Skeletal muscle tissue (tissue), 4 donors: Measurements from ENCODE around the gene OR52K1. TPM values are rescaled to one million over a fixed set of nuclear protein-coding genes. Genes with fewer than 3 reads are reported as not detected.

Experiments used
- H3K27ac ChIP-seq: one replicate; pipeline ENCODE4 v1.7.0; 2013; ENCODE audit warnings: mild to moderate bottlenecking, low read depth, low read length, inconsistent platforms
- H3K27me3 ChIP-seq, 3 donors: one replicate each; pipeline ENCODE4 v1.7.0; 2013; ENCODE audit warnings: low read length in 3 of 3; ENCODE audit not compliant: control insufficient read depth in 3 of 3, insufficient read depth in 3 of 3
- H3K36me3 ChIP-seq, 3 donors: one replicate each; pipeline ENCODE4 v1.7.0; 2013; ENCODE audit warnings: low read length in 3 of 3; ENCODE audit not compliant: control insufficient read depth in 3 of 3, insufficient read depth in 3 of 3
- H3K4me1 ChIP-seq, 3 donors: one replicate each; pipeline ENCODE4 v1.7.0; 2013; ENCODE audit warnings: low read length in 3 of 3, mild to moderate bottlenecking in 3 of 3; ENCODE audit not compliant: control insufficient read depth in 3 of 3, insufficient read depth in 3 of 3
- H3K4me3 ChIP-seq, 3 donors: one replicate each; pipeline ENCODE4 v1.7.0; 2013; ENCODE audit warnings: low read length in 3 of 3
- H3K9ac ChIP-seq, 3 donors: one replicate each; pipeline ENCODE4 v1.7.0; 2013; ENCODE audit warnings: low read length in 3 of 3, mild to moderate bottlenecking in 3 of 3, moderate library complexity in 2 of 3, low read depth in 1 of 3
- H3K9me3 ChIP-seq, 3 donors: one replicate each; pipeline ENCODE4 v1.7.0; 2013; ENCODE audit warnings: low read length in 3 of 3; ENCODE audit not compliant: control insufficient read depth in 3 of 3
- total RNA-seq: library from RNA; depleted of rRNA; stranded (reverse); fragments of >200 nt; gene quantifications from one replicate; pipeline ENCODE4 v1.2.3, GENCODE V29; 2014
- donor health status: Osteomylitis.

Gene OR52K1
- total RNA-seq, 1 donor from 2014 or later, result not detected

DNA sequence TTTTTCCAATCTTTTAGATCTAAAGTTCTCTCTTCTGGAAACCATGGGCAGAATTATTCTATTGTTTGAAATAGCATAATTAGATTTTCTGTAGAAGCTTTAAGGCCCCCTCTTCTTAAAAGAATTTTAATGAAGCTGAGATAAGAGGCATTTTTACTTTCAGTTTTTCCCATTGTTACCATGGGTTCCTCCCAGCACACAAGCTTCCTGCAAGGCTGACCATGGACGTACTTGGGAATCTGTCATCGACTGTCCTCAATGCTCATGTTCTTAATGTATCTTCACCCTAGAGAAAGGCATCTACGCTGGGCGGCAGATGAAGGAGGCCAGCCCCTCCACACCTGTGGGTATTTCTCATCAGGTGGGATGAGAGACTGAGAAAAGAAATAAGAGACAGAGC lies 22.3 kb upstream of the OR52K1 start:
- Histone ChIP-seq H3K9ac (no peak overlapping the region), H3K27ac (no peak overlapping the region), H3K36me3 (no peaks in the 10 kb centered on the region), H3K27me3 (no peaks in the 10 kb centered on the region), H3K9me3 (no peaks in the 10 kb centered on the region), H3K4me1 (no peaks in the 10 kb centered on the region), H3K4me3 (no peak overlapping the region)

DNA sequence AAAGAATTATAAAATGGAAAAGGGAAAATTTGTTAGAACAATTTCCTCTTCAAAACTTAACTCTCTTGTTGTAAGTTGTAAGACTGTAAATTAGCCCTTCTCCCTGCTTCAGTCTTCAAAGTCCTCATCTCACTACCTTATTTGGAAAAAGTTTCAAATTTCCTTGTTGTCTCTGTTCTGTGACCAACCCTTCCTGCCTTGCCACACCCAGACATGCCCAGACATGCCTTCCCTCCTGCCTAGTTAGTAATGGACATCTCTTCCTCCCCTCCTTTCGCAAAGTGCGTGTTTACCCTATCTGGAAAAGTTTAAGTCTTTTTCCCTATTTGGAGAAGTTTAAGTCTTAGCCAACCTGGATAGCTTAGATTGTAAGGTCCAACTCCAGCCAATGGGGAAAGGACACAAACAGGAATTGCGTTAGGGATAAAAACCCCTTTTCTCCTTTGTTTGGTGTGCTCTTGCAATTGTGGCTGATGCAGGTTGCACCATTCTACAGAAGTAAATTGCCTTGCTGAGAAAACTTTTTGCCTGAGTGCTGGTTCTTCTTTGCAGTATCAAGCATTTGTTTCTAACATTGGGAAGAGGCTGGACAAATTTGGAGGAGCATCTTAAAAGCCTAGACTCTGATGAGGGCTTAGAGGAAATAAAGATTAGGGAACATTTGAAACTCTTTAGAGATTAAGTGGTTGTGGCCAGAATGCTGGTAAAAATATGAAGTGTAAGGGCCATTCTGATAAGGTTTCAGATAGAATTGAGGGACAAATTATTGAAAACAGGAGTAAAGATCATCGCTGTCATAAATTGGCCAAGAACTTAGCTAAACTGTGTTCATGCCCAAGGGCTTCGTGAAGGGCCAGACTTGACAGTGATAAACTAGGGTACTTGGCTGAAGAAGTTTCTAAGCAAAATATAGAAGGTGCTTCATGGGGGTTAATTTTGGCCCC lies 18.0 kb upstream of the OR52K1 start:
- no peak overlapping the region for H3K4me3 ChIP-seq

DNA sequence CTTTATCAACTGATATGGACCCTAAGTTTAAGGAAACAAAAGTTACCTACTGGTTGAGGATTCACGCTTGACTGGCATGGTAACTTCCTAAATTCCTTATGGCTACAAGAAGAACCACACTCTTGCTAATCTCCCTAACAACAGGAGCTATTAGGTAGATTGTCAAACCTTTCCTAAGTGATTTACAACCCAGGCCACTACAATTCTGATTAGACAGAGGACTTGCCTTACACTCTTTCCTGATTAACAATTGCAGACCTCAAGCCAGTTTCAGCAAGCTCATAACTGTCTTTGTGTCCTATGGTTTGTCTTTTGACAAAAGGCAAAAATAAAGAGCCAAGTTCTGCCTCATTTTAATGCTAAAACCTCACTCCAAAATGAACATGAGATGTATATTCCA lies 17.0 kb upstream of the OR52K1 start:
- Histone ChIP-seq H3K27ac (no peak overlapping the region), H3K36me3 (no peaks in the 10 kb centered on the region), H3K27me3 (no peaks in the 10 kb centered on the region), H3K4me1 (no peaks in the 10 kb centered on the region), H3K9me3 (no peaks in the 10 kb centered on the region), H3K9ac (no peak overlapping the region), H3K4me3 (no peak overlapping the region)

More for the DNA sequence above, 18.0 kb upstream of the OR52K1 start:
- Histone ChIP-seq H3K27ac (no peak overlapping the region), H3K9me3 (no peaks in the 10 kb centered on the region), H3K4me1 (no peaks in the 10 kb centered on the region), H3K27me3 (no peaks in the 10 kb centered on the region), H3K36me3 (no peaks in the 10 kb centered on the region), H3K9ac (no peak overlapping the region)

DNA sequence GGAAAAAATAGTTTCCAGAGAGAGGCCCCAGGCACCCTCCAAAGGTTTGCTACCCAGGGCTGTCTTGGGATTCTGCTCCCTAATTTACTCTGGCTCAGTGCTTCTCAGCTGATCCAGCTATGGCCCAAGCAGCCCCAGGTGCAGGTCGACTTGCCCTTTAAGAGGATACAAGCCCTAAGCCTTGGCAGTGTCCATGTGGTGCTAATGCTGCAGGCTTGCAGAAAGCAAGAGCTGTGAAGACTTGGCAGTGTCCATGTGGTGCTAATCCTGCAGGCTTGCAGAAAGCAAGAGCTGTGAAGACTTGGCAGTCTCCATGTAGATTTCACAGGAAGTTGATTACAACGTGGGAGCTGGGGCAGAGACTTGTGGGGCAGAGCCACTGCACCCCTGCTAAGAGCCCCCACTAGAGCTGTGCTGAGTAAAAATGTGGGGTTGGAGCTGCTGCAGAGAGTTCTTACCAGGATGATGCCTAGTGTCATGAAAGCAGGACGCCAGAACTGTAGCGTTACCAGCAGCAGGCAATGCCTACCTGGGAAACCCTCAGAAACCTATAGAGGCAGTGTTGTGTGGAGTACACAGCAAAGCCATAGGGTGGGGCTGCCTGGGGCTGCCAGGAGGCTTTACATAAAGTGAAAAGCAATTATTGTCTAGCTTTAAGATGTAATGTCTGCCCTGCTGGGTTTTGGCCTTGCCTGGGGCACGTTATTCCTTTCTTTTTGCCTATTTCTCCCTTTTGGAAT lies 16.1 kb upstream of the OR52K1 start:
- H3K9ac ChIP-seq, result no peak overlapping the region
- no peaks in the 10 kb centered on the region for H3K4me1 ChIP-seq
- H3K27ac ChIP-seq, result no peak overlapping the region
- no peak overlapping the region for H3K4me3 ChIP-seq
- H3K9me3 ChIP-seq, result no peaks in the 10 kb centered on the region
- H3K36me3 ChIP-seq, result no peaks in the 10 kb centered on the region
- H3K27me3 ChIP-seq, result no peaks in the 10 kb centered on the region

DNA sequence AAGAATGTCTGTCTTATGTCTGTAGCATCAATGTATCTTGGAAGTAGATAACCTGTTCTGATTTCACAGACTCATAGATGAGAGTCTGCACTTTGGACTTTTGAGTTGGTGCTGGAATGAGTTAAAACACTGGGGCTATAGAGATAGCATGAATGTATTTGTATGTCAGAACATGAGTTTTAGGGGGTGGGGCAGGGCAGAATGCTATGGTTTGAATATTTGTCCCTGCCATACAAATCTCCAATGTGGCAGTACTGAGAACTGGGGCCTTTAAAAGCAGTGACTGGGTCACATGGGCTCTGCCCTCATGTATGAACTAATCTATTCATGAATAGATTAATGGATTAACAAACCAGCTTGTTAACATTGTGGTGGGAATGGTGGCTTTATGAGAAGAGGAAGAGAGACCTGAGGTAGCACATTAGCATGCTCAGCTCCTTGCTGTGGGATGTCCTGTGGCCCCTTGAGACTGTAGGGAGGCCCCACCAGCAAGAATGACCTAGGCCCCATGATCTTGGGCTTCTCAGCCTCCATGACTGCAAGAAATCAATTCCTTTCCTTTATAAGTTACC lies 15.5 kb upstream of the OR52K1 start:
- H3K36me3 ChIP-seq, result no peaks in the 10 kb centered on the region
- no peaks in the 10 kb centered on the region for H3K4me1 ChIP-seq
- H3K9me3 ChIP-seq, result no peaks in the 10 kb centered on the region
- no peaks in the 10 kb centered on the region for H3K27me3 ChIP-seq
- no peak overlapping the region for H3K4me3 ChIP-seq
- H3K9ac ChIP-seq, result no peak overlapping the region
- no peak overlapping the region for H3K27ac ChIP-seq

DNA sequence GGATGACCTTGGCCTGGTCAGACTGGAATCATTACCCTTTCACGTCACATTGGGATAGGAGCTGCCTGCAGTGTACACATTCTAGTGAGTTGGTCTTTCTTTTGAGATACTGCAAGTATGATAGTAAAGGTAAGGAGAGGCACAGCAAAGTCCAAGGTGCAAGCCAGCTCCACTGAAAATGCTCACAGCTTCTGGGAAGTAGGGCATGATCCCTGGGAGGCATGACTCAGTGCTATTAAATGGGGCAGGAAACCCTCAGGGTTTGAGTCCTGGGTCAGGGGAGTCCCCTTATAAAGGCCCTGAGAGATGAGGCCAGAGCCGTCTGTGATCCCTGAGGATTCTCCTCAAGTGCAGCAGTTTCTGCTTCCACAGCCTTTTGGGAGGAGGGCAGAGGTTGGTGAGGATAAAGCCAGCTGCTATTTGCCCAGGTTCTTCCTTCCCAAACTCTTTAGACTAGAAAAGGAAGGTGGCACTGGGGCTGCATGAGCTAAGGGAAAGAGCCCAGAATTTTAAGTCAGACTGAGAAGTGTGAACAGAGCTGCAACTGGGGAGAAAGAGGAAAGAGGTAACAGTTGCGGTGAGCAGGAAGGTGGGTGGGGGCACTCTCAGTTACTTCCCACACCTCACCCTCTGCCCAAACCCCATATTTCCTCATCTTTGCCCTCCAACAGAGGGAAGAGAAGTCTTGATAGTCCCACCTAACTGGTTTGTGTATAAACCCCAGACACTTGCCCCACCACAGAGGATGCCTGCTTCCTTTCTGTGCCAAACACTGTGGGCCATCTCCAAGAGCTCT lies 14.4 kb upstream of the OR52K1 start:
- no peaks in the 10 kb centered on the region for H3K9me3 ChIP-seq
- H3K4me3 ChIP-seq, result no peak overlapping the region
- H3K4me1 ChIP-seq, result no peaks in the 10 kb centered on the region
- no peak overlapping the region for H3K27ac ChIP-seq
- H3K36me3 ChIP-seq, result no peaks in the 10 kb centered on the region
- no peak overlapping the region for H3K9ac ChIP-seq
- no peaks in the 10 kb centered on the region for H3K27me3 ChIP-seq

DNA sequence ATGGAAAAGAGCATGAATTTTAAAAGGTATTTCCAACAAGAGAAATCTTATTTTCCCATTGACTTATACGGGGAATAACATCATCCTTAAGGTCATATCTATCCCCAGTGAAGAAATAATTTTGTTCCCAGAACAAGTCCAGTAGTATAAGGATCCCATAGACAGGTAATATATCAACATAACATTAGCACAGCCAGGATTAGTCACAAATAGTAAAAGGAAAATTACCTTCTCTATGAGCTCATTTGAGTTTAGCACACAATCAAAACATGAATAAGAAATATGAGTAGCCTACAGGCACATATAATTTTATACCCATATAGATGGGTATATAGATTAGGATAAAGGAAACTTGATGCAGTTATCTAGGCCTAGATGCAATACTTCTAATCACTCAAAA lies 2.8 kb upstream of the OR52K1 start:
- H3K4me1 ChIP-seq, result no peaks in the 10 kb centered on the region
- no peaks in the 10 kb centered on the region for H3K27me3 ChIP-seq
- no peaks in the 10 kb centered on the region for H3K36me3 ChIP-seq
- H3K27ac ChIP-seq, result no peak overlapping the region
- no peaks in the 10 kb centered on the region for H3K9me3 ChIP-seq
- H3K9ac ChIP-seq, result no peak overlapping the region
- no peak overlapping the region for H3K4me3 ChIP-seq

DNA sequence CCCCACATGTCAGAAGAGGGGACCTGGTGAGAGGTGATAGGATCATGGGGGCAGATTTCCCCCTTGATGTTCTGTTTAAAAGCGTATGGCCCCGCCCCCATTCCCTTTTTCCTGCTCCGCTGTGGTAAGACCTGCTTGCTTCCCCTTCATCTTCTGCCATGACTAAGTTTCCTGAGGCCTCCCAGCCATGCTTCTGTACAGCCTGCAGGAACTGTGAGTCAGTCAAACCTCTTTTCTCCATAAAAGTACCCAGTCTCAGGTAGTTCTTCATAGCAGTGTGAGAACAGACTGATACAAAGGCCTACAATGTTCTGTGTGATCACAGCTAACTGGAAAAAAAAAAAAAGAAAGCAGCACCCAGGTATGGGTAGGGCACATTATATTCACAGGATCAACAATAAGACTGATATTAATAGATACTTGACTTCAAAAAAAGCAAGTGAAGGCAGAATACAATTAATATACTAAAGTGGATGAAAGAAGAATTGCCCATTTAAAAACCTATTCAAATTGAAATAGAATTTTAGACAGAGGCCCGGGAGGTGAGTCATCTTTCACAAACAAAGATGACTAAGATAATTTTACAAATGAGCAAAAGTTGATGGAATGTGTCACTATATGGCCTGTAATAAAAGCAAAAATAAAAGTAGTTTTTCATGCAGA lies 1.7 kb upstream of the OR52K1 start:
- Histone ChIP-seq H3K4me1 (no peaks in the 10 kb centered on the region), H3K36me3 (no peaks in the 10 kb centered on the region), H3K4me3 (no peak overlapping the region), H3K27ac (no peak overlapping the region), H3K9me3 (no peaks in the 10 kb centered on the region), H3K9ac (no peak overlapping the region), H3K27me3 (no peaks in the 10 kb centered on the region)

DNA sequence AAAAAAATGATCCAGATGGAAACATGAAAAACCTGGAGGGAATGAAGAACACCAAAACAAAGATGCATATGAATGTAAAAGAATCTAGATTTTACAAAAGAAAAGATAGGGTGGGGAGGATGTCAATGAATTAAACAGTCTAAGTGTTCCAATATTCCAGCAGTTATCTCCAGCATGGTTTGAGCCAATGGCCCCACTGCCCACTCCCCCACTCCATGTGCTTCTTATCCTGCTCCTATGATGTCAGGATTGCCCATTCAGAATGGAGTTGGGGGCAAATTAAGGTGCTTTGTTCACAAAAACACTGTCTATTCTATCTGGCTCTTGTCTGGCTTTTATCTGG lies 1.2 kb upstream of the OR52K1 start:
- Histone ChIP-seq H3K27ac (no peak overlapping the region), H3K4me3 (no peak overlapping the region), H3K4me1 (no peaks in the 10 kb centered on the region), H3K36me3 (no peaks in the 10 kb centered on the region), H3K9me3 (no peaks in the 10 kb centered on the region), H3K9ac (no peak overlapping the region), H3K27me3 (no peaks in the 10 kb centered on the region)
